Left lung (tissue), 10 donors: ENCODE measurements around the gene RALGAPB. TPM values are rescaled to one million over a fixed set of nuclear protein-coding genes. Genes with fewer than 3 reads are reported as not detected.
A peak's percentile ranks its signal among the peaks of the same experiment; 100 is the strongest.
"Not testable (repeated sequence)": the region's sequence is repeated elsewhere in the genome, so short reads cannot be mapped to it uniquely, and the experiment has no call there.

Experiments used
- ATAC-seq: fragments of 200-7000 bp; cut with Tn5 transposase; one replicate; pipeline ENCODE4 v1.9.1; 2020; ENCODE audit warnings: moderate library complexity
- DNase-seq, 4 donors: peaks; one replicate each; pipeline ENCODE4 v3.0.0-alpha.2; 2013 to 2020
- H3K27ac ChIP-seq, 2 donors: fragments of 200-600 bp; sonication (generic) in 1 of 2; one replicate each; pipeline versions ENCODE4 v1.5.0 to v1.8.0; 2020 to 2021
- H3K27me3 ChIP-seq, 2 donors: fragments of 200-600 bp; sonication (generic) in 1 of 2; one replicate each; pipeline versions ENCODE4 v1.5.0 to v1.8.0; 2020 to 2021
- H3K36me3 ChIP-seq, 2 donors: fragments of 200-600 bp; sonication (generic) in 1 of 2; one replicate each; pipeline versions ENCODE4 v1.5.0 to v1.8.0; 2020 to 2021
- H3K4me1 ChIP-seq, 2 donors: fragments of 200-600 bp; one replicate each; pipeline ENCODE4 v1.8.0; 2021
- H3K4me3 ChIP-seq, 2 donors: fragments of 200-600 bp; sonication (generic) in 1 of 2; one replicate each; pipeline versions ENCODE4 v1.5.0 to v1.8.0; 2020 to 2021; ENCODE audit warnings: mild to moderate bottlenecking in 1 of 2
- H3K9me3 ChIP-seq, 2 donors: fragments of 200-600 bp; sonication (generic) in 1 of 2; one replicate each; pipeline versions ENCODE4 v1.5.0 to v1.8.0; 2020 to 2021
- intact Hi-C, 2 donors: fragments of 100-400 bp; cut with DNase I; formaldehyde crosslinking; loops; one replicate each; pipeline versions ENCODE4 v1.11.2 to v1.14.2; 2022
- polyA plus RNA-seq, 6 donors: library from polyadenylated mRNA; unstranded; fragments of 120-200 nt; gene quantifications; one replicate each; pipeline ENCODE4 v1.2.1, GENCODE V29; 2013; ENCODE audit not compliant: insufficient read length in 6 of 6
- total RNA-seq, 2 donors: library from RNA; stranded (reverse); fragmentation: NEBNext Ultra II Directional; extraction: Animal tissue kit (Norgen Biotek cat#: 25700); gene quantifications; one replicate each; pipeline ENCODE4 v1.2.1, GENCODE V29; 2021
- TF ChIP-seq, protein P1 (sequence below), 2 donors: fragments of 200-600 bp; sonication (generic) in 1 of 2; IDR thresholded peaks; one replicate each; pipeline versions ENCODE4 v1.5.0 to v1.8.0; 2021; ENCODE audit warnings: antibody characterized with exemption in 2 of 2
- donor health status: DM: no; HTN: yes; CAD: no.
- donor health status: DM: no; HTN: no; CAD: no.

Gene RALGAPB
- total and polyA plus RNA-seq, 8 donors, result 29.6 to 38.4 (median 35.8) TPM

GRCh38 chr20:38427655-38428023 lies 45.0 kb upstream of the RALGAPB start:
- H3K27me3 ChIP-seq, result no peaks in the 10 kb centered on the region
- H3K27ac ChIP-seq, result no peak overlapping the region
- H3K4me3 ChIP-seq, result no peak overlapping the region
- no peaks in the 10 kb centered on the region for H3K9me3 ChIP-seq
- DNase-seq, result no peak
- intact Hi-C loops, result no loop called here
- H3K36me3 ChIP-seq, result peaks cover 0 to 99% of the 10 kb centered on the region in 2 donors
- ATAC-seq, result no peak
- H3K4me1 ChIP-seq, result peaks cover 0 to 18% of the 10 kb centered on the region in 2 donors
- TF ChIP-seq, protein P1, sequence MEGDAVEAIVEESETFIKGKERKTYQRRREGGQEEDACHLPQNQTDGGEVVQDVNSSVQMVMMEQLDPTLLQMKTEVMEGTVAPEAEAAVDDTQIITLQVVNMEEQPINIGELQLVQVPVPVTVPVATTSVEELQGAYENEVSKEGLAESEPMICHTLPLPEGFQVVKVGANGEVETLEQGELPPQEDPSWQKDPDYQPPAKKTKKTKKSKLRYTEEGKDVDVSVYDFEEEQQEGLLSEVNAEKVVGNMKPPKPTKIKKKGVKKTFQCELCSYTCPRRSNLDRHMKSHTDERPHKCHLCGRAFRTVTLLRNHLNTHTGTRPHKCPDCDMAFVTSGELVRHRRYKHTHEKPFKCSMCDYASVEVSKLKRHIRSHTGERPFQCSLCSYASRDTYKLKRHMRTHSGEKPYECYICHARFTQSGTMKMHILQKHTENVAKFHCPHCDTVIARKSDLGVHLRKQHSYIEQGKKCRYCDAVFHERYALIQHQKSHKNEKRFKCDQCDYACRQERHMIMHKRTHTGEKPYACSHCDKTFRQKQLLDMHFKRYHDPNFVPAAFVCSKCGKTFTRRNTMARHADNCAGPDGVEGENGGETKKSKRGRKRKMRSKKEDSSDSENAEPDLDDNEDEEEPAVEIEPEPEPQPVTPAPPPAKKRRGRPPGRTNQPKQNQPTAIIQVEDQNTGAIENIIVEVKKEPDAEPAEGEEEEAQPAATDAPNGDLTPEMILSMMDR (IDR thresholded peaks at IDR 0.05), result no peak

- ATAC-seq (no peak), DNase-seq (no peak)
- H3K4me1 ChIP-seq, result peaks cover 4 to 30% of the 10 kb centered on the region in 2 donors
- H3K36me3 ChIP-seq, result peaks cover 0 to 99% of the 10 kb centered on the region in 2 donors
- no peak overlapping the region for H3K27ac ChIP-seq
- intact Hi-C loops, result no loop called here
- no peaks in the 10 kb centered on the region for H3K9me3 ChIP-seq
- H3K27me3 ChIP-seq, result no peaks in the 10 kb centered on the region
- H3K4me3 ChIP-seq, result no peak overlapping the region
- TF ChIP-seq, protein P1 (IDR thresholded peaks at IDR 0.05), result no peak
Observed at GRCh38 chr20:38428800-38429199, 43.8 kb upstream of the RALGAPB start.

- no peak for ATAC-seq
- peaks cover 0 to 96% of the 10 kb centered on the region in 2 donors for H3K36me3 ChIP-seq
Observed at GRCh38 chr20:38429301-38429700, 43.3 kb upstream of the RALGAPB start.

DNA sequence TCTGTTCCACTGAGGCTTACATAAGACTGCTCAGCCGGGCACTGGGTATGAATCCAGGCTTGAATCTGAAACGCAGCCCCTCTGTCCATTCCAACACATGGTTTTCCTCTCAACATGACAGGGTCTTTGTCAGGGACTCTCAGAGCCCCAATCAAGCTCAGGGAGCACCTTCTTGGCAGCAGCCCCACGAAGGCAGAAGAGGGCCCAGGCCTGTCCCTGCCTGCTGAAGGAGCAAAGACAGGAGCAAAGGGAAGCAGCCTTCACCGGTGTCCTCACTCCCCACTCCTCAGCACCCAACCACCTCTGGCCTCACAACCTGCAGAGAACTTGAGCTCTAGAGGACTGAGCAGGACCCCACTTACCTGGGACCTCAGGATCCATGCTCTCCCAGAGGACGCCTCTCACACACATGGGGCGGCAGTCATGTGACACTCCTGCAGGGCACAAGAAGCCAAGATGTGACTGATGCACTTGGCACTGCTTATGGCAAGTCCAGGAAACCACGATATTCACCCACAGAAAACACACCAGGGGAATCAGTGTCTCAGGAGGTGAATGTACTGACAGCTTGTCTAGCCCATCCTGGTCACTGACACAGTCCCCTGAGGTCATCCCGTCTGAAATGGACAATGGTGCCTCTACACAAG lies 41.8 kb upstream of the RALGAPB start:
- no peaks in the 10 kb centered on the region for H3K9me3 ChIP-seq
- TF ChIP-seq, protein P1 (IDR thresholded peaks at IDR 0.05), result no peak
- ATAC-seq (no peak), DNase-seq (no peak)
- intact Hi-C loops, result no loop called here
- H3K27me3 ChIP-seq, result no peaks in the 10 kb centered on the region
- no peak overlapping the region for H3K27ac ChIP-seq
- H3K4me3 ChIP-seq, result no peak overlapping the region
- peaks cover 0 to 81% of the 10 kb centered on the region in 2 donors for H3K36me3 ChIP-seq
- H3K4me1 ChIP-seq, result peaks cover 6 to 39% of the 10 kb centered on the region in 2 donors

More at GRCh38 chr20:38429301-38429700, 43.3 kb upstream of the RALGAPB start:
- H3K4me1 ChIP-seq, result peaks cover 6 to 35% of the 10 kb centered on the region in 2 donors
- no peaks in the 10 kb centered on the region for H3K9me3 ChIP-seq
- no peaks in the 10 kb centered on the region for H3K27me3 ChIP-seq
- TF ChIP-seq, protein P1 (IDR thresholded peaks at IDR 0.05), result no peak
- H3K27ac ChIP-seq, result no peak overlapping the region
- no peak overlapping the region for H3K4me3 ChIP-seq
- no peak for DNase-seq
- intact Hi-C loops, result no loop called here

GRCh38 chr20:38432292-38432691 lies 40.4 kb upstream of the RALGAPB start:
- Histone ChIP-seq H3K27ac (no peak overlapping the region), H3K4me3 (no peak overlapping the region), H3K4me1 (peaks cover 6 to 39% of the 10 kb centered on the region in 2 donors), H3K9me3 (no peaks in the 10 kb centered on the region), H3K36me3 (peaks cover 0 to 67% of the 10 kb centered on the region in 2 donors), H3K27me3 (no peaks in the 10 kb centered on the region)
- intact Hi-C loops, result no loop called here
- no peak for DNase-seq
- ATAC-seq, result no peak
- TF ChIP-seq, protein P1 (IDR thresholded peaks at IDR 0.05), result no peak

GRCh38 chr20:38432870-38433269 lies 39.8 kb upstream of the RALGAPB start:
- H3K9me3 ChIP-seq, DNase-seq, ATAC-seq, H3K27me3 ChIP-seq, intact Hi-C loops, H3K27ac ChIP-seq: not testable (repeated sequence)
- Histone ChIP-seq H3K4me3 (peak overlapping the region in 1 of 2 donors; percentile 74), H3K4me1 (peaks cover 6 to 39% of the 10 kb centered on the region in 2 donors), H3K36me3 (peaks cover 0 to 62% of the 10 kb centered on the region in 2 donors)
